OCI-M1 (cell line): ENCODE data around the gene UBR1.
A peak's percentile ranks its signal among the peaks of the same experiment; 100 is the strongest.
"Not testable (repeated sequence)": the region's sequence is repeated elsewhere in the genome, so short reads cannot be mapped to it uniquely, and the experiment has no call there.

Source experiments
- DNase-seq: peaks from one replicate; lab custom pipeline; 2025; lab: John Stamatoyannopoulos, UW

UBR1 gene

GRCh38 chr15:43052860-43053259 lies 53.0 kb downstream of the UBR1 start:
- DNase-seq = no peak

GRCh38 chr15:43048935-43049334 lies 56.9 kb downstream of the UBR1 start:
- no peak for DNase-seq

DNA sequence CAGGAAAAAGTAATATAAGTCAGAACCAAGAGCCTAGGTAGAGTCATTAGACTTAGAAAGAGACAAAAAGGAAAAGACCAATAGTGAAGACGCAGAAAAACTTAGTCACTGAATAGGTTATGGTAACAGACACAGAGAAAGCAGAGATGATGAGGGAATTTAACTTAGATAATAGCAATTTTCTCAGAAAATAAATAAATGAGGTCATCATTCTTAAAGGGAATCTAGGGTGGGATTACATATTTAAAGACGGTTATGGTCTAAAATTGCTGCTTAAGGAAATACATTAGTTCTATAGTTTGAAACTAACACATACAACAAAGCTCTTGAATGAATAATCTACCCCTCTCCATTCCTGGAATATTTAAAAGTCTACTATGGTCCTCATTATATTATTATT lies 59.4 kb downstream of the UBR1 start:
- DNase-seq = no peak

DNA sequence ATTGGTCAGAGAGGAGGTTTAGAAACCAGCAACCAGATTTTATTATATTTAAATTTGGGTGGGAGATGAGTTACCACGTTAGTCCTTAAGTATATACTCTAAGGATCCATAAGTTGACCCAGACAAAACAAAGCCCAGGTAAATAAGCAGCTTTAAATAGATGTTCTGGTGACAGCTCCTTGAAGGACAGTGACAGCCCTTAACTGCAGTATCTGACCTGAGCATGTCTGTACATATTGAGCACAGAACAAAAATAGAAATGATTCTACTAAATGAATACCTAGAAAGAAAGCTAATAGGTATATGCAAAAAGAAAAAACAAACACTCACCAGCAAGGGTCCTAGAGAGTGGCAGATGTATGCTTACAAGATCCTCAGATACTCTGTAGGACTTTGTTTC lies 63.0 kb downstream of the UBR1 start:
- no peak for DNase-seq

DNA sequence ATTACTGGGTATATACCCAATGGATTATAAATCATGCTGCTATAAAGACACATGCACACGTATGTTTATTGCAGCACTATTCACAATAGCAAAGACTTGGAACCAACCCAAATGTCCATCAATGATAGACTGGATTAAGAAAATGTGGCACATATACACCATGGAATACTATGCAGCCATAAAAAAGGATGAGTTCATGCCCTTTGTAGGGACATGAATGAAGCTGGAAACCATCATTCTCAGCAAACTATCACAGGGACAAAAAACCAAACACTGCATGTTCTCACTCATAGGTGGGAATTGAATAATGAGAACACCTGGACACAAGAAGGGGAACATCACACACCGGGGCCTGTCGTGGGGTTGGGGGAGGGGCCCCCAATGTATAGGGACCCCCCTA lies 64.8 kb downstream of the UBR1 start:
- DNase-seq = not testable (repeated sequence)

- DNase-seq = not testable (repeated sequence)
Observed at GRCh38 chr15:43035240-43035639, 70.6 kb downstream of the UBR1 start.

- DNase-seq = peak; percentile 39
Observed at GRCh38 chr15:43029476-43029875, 76.4 kb downstream of the UBR1 start.

DNA sequence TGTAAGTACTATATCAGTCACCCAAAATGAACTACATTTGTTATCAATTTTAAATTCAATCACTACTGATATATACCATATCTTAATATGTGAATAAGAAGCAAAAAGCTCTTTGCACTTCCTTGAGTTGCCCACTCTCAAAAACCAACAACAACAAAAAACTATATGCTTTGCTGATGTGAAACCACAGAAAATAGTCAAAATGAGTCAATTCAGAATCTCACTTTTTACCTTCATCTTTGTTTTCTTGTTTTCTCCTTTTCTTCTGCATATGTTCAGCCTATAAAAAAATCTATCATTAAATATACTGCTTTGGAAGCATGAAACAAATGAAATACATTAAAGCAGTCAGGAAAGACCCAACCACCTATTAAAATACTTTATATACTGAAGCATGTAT lies 80.7 kb downstream of the UBR1 start:
- DNase-seq = no peak

DNA sequence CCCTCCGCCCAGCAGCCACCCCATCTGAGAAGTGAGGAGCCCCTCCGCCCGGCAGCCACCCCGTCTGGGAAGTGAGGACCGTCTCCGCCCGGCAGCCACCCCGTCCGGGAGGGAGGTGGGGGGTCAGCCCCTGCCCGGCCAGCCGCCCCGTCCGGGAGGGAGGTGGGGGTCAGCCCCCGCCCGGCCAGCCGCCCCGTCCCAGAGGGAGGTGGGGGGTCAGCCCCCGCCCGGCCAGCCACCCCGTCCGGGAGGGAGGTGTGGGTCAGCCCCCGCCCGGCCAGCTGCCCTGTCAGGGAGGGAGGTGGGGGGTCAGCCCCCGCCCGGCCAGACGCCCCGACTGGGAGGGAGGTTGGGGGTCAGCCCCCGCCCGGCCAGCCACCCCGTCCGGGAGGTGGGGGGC lies 91.2 kb downstream of the UBR1 start:
- DNase-seq = not testable (repeated sequence)

- no peak for DNase-seq
Observed at GRCh38 chr15:43009206-43009605, 96.6 kb downstream of the UBR1 start.

GRCh38 chr15:43008150-43008549 lies 97.7 kb downstream of the UBR1 start:
- no peak for DNase-seq

DNA sequence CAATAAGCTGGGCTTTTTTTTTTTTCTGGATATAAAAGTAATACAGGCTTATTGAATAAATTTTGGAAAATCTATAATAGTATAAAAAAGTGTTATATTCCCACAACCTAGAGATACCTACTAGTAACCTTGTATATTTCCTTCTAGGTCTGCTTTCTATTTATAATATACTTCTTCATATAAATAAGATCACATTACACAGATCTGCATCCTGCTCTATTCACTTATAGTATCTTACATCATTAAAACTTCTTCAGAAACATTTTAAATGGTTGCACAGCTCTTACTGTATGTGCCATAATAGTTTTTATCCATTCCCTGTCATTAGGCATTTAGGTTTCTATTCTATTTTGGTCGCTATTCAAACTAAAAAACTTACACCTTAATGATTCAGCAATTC lies 98.3 kb downstream of the UBR1 start:
- no peak for DNase-seq

DNA sequence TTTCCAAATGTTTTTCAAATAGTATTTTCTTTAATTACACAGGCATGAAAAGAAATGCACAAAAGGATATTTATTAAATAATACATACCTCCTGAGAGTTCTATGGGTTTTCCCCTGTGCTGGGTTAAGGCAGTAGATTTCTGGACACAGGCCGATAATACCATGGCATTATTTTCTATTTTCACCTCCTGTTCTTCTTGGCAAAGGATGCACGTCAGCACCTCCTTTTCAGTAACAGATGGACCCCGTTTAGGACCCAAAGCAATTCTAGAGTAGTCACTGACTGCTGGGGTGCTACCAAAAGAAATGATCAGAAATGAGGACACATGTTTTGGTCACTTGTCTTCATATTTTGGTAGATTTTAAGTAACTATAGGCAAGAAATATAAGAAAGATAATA lies 98.8 kb downstream of the UBR1 start:
- DNase-seq = no peak

GRCh38 chr15:43004886-43005595 lies 100.8 kb downstream of the UBR1 start:
- DNase-seq = not testable (repeated sequence)

GRCh38 chr15:42999201-42999779 lies 106.5 kb downstream of the UBR1 start:
- no peak for DNase-seq

DNA sequence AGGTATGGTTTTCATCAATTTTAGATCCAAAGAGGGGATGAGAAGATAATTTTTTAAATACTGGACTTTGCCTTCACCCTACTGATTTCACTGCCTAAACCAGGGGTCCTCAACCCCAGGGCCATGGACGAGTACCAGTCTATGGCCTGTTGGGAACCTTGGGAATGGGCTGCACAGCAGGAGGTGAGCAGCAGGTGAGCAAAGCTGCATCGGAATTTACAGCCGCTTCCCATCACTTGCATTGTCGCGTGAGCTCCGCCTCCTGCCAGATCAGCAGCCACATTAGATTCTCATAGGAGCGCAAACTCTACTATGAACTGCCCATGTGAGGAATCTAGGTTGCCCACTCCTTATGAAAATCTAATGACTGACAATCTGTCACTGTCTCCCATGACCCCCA lies 109.0 kb downstream of the UBR1 start:
- no peak for DNase-seq

GRCh38 chr15:42994546-42994945 lies 111.3 kb downstream of the UBR1 start:
- no peak for DNase-seq

DNA sequence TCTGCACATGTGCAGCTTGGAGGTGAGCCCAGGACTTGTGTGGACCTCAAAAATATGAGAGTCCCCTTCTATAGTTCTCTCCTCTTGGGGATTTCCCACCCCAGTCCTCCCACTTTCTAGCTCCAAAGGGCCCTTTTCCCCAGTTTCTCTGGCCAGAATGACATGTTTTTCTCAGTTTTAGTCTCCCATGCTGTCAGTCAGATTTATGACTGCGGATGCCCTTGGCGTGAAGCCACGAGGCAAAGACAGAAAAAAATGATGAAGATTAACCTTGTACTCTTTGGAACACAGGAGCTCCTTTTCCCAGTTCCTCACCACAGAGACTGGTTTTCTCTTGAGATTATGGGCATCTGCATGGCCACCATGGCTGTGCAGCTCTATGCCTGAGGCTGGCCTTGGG lies 113.2 kb downstream of the UBR1 start:
- DNase-seq = no peak

DNA sequence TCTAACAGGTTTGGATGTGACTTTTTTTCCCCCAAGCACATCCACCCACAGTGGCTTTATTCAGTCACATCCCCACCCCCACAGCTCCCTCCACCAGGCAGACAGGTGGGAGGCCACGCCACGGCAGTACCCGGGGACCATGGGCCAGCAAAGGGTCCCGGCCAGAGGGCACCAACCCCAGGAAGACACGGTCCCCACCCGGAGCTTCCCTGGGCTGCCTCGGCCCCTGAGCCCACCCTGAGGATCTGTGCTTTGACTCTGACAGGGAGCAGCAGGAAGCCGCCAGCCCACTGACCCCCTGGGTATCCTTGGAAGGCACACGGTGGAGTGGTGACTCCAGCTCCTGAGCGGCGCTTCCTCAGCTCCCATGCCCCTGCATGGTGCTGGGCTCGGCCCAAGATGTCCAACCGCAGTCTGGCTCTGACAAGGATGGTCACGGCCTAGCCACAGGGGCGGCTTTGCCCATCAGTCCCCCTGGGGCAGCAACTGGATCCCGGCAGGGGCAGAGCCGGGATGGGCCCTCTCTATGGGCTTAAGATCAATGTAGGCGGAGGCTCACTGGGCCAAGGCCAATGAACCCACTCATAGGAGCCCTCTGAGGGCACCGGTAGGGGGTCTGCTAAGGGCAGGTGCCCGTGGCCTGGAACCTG lies 119.0 kb downstream of the UBR1 start:
- no peak for DNase-seq

- DNase-seq = no peak
Observed at GRCh38 chr15:42984493-42985034, 121.3 kb downstream of the UBR1 start.

- not testable (repeated sequence) for DNase-seq
Observed at GRCh38 chr15:42979113-42979512, 126.7 kb downstream of the UBR1 start.

DNA sequence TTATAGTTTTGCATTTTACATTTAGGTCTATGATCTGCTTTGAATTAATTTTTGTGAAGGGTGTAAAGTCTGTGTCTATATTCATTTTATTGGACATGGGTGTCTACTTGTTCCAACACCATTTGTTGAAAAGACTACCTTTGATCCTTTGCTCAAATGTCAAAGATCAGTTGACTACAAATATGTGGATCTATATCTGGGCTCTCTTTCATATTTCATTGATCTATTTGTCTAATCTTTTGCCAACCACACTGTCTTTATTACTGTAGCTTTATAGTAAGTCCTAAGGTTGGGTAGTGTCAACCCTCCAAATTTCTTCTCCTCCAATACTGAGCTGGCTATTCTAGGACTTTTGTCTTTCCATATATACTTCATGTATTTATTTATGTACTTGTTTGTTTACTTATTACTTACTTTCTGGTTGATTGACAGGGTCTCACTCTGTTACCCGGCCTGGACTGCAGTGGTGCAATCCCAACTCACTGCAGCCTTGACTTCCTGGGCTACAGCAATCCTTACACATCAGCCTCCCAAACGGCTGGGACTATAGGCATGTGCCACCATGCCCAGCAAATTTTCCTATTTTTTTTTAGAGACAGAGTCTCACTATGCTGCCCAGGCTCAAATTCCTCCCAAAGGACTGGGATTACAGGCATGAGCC lies 131.5 kb downstream of the UBR1 start:
- DNase-seq = no peak

GRCh38 chr15:42973114-42973513 lies 132.7 kb downstream of the UBR1 start:
- DNase-seq = no peak
